Kidney (tissue), 14 donors: ENCODE results near the gene INAFM2. TPM values are rescaled to one million over a fixed set of nuclear protein-coding genes. Genes with fewer than 3 reads are reported as not detected.

ENCODE experiments used
- DNase-seq, 5 donors: peaks; one replicate each; pipeline ENCODE4 v3.0.0-alpha.2; 2013 to 2020
- FAIRE-seq: peaks from 2 replicates; lab custom pipeline; 2012; peaks lifted over from hg19 to GRCh38; lab: Jason Lieb, UNC
- H3K27ac ChIP-seq, 2 donors: one replicate each; pipeline ENCODE4 v1.7.0; 2013; ENCODE audit warnings: low read depth in 2 of 2, low read length in 2 of 2, inconsistent platforms in 1 of 2
- H3K27me3 ChIP-seq: one replicate; pipeline ENCODE4 v1.7.1; 2013; ENCODE audit warnings: low read length, inconsistent platforms; ENCODE audit not compliant: control insufficient read depth, insufficient read depth
- H3K36me3 ChIP-seq, 3 donors: one replicate each; pipeline versions ENCODE4 v1.7.0 to v1.7.1; 2013; ENCODE audit warnings: low read length in 3 of 3, control low read depth in 1 of 3, inconsistent platforms in 1 of 3; ENCODE audit not compliant: insufficient read depth in 3 of 3, control insufficient read depth in 2 of 3
- H3K4me1 ChIP-seq, 3 donors: one replicate each; pipeline versions ENCODE4 v1.7.0 to v1.7.1; 2013; ENCODE audit warnings: low read length in 3 of 3, inconsistent platforms in 1 of 3, low read depth in 1 of 3; ENCODE audit not compliant: control insufficient read depth in 2 of 3, insufficient read depth in 2 of 3
- H3K4me3 ChIP-seq, 3 donors: one replicate each; pipeline versions ENCODE4 v1.7.0 to v1.8.1; 2013; ENCODE audit warnings: low read length in 3 of 3, control low read depth in 1 of 3, inconsistent platforms in 1 of 3
- H3K9ac ChIP-seq, 3 donors: one replicate each; pipeline versions ENCODE4 v1.7.0 to v1.7.1; 2013; ENCODE audit warnings: low read length in 3 of 3, control low read depth in 1 of 3, inconsistent platforms in 1 of 3
- H3K9me3 ChIP-seq, 3 donors: one replicate each; pipeline versions ENCODE4 v1.7.0 to v1.7.1; 2013; ENCODE audit warnings: low read length in 3 of 3, control low read depth in 1 of 3, inconsistent platforms in 1 of 3; ENCODE audit not compliant: control insufficient read depth in 2 of 3, insufficient read depth in 1 of 3
- intact Hi-C: fragments of 100-400 bp; cut with DNase I; formaldehyde crosslinking; loops from one replicate; pipeline ENCODE4 v1.11.1; 2022
- polyA plus RNA-seq: library from polyadenylated mRNA; stranded (reverse); fragments of 350-450 nt; fragmentation: Illumina TruSeq; extraction: RNeasy Lipid Tissue Mini Kit (QIAGEN cat#74804); gene quantifications from one replicate; pipeline ENCODE4 v1.2.3, GENCODE V29; 2014; ENCODE audit warnings: low read depth, low replicate concordance; ENCODE audit not compliant: insufficient read depth
- total RNA-seq: library from RNA; stranded (reverse); fragmentation: NEBNext Ultra II Directional; extraction: Animal tissue kit (Norgen Biotek cat#: 25700); gene quantifications from one replicate; pipeline ENCODE4 v1.2.1, GENCODE V29; 2021
- TF ChIP-seq, protein P1 (sequence below): IDR thresholded peaks from 3 replicates; pipeline ENCODE4 v1.5.1; 2012; ENCODE audit warnings: mild to moderate bottlenecking, moderate library complexity, borderline replicate concordance; ENCODE audit not compliant: insufficient read depth; ENCODE audit errors: extremely low read depth
- donor health status: control.
- donor health status: control.
- donor health status: control.
- donor health status: control.
- donor health status: control.
- donor health status: DM: yes; HTN: yes; CAD: no.
- donor health status: Normal renal cell carcinoma (clear cell type).

Gene INAFM2
- total and polyA plus RNA-seq, 2 donors from 2014 or later = 14.7 to 21.6 TPM

DNA sequence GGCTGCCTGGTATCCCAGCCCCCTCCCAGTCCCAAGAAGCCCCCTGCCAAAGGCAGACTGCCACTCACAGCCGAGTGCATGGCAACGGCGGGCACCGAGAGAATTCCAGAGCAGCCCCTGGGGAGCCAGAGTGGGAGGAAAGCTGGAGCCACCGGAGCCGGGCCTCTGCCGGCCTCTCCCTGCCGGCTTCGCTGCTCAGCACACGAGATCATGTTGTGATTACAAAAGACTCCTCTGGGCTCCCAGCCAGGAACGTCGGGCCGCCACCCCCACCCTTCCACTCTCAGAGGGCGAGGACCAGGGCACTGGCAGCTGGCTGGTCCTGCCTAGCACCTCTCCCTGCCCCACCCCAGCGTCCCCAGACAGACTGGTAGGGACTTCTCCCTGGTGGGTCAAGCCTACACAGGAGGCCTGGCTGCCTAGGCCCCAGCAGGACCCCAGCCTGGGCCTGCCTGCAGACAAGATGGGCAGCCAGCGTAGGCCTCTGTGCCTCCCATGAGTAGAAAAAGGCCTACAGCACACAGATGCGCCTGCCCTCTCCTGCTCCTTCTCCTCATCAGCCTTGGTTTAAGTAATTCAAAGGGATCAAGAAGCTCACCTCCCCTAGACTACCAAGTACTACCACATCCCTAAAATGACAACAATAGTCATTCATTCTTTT is 17.4 kb downstream of the INAFM2 start, which contains the start of gene CCDC9B:
Gene CCDC9B (minus strand): TSS at position 200 of the 661 bp plus-strand sequence. CDS start 120 bp downstream, at position 80.
- Histone ChIP-seq H3K4me3 (peak within 1 kb of the TSS in 2 of 3 donors; percentile 28 to 43), H3K36me3 (no peaks in the 10 kb centered on the region), H3K4me1 (peaks cover 0 to 33% (median 18%) of the 10 kb centered on the region in 3 donors), H3K9ac (peak within 1 kb of the TSS in 2 of 3 donors; percentile 61 to 77), H3K27me3 (no peaks in the 10 kb centered on the region), H3K9me3 (no peaks in the 10 kb centered on the region), H3K27ac (peak within 1 kb of the TSS; percentile 89 to 96)
- FAIRE-seq (no peak), DNase-seq (peak; percentile 86 to 97 (median 90))
- TF ChIP-seq, protein P1, sequence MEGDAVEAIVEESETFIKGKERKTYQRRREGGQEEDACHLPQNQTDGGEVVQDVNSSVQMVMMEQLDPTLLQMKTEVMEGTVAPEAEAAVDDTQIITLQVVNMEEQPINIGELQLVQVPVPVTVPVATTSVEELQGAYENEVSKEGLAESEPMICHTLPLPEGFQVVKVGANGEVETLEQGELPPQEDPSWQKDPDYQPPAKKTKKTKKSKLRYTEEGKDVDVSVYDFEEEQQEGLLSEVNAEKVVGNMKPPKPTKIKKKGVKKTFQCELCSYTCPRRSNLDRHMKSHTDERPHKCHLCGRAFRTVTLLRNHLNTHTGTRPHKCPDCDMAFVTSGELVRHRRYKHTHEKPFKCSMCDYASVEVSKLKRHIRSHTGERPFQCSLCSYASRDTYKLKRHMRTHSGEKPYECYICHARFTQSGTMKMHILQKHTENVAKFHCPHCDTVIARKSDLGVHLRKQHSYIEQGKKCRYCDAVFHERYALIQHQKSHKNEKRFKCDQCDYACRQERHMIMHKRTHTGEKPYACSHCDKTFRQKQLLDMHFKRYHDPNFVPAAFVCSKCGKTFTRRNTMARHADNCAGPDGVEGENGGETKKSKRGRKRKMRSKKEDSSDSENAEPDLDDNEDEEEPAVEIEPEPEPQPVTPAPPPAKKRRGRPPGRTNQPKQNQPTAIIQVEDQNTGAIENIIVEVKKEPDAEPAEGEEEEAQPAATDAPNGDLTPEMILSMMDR = no peak
- intact Hi-C loops = no loop called here

DNA sequence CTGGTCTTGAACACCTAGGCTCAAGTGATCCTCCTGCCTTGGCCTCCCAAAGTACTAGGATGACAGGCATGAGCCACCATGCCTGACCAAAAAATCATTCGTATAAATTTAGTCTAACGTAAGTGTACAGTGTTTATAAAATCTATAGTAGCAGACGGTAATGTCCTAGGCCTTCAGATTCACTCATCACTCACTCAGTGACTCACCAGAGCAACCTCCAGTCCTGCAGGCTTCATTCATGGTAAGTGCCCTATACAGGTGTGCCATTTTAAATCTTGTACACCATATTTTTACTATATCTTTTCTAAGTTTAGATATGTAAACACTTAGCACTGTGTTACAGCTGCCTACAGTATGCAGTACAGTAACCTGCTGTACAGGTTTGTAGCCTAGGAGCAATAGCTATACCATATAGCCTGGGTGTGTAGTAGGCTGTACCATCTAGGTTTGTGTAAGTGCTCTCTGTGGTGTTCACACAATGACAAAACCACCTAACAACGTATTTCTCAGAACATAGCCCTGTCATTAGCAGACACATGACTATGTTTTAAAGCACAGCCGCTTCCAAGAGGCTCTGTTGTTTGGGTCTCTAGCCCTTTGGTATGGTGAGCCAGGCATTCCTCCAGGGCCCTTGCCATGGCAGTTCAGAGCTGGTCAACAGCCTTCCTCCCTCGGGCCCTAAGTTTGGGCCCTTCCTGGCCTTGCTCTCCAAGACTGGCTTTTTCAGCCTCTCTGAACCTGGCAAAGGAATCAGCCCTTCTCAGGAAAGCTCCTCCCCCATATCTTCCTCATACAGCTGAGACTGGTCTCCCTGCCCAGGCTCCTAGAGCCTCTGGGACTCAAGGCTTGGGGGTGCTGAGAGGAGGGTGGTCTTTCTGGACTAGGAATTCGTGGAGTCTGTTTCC is 19.2 kb downstream of the INAFM2 start:
- peaks cover 0 to 33% (median 18%) of the 10 kb centered on the region in 3 donors for H3K4me1 ChIP-seq
- no peaks in the 10 kb centered on the region for H3K27me3 ChIP-seq
- no peaks in the 10 kb centered on the region for H3K36me3 ChIP-seq
- no peak overlapping the region for H3K4me3 ChIP-seq
- H3K9ac ChIP-seq = peak overlapping the region in 1 of 3 donors; percentile 12
- DNase-seq (peak in 1 of 5 donors; percentile 30), FAIRE-seq (no peak)
- intact Hi-C loops = no loop called here
- TF ChIP-seq, protein P1 = no peak
- H3K27ac ChIP-seq = no peak overlapping the region
- no peaks in the 10 kb centered on the region for H3K9me3 ChIP-seq

DNA sequence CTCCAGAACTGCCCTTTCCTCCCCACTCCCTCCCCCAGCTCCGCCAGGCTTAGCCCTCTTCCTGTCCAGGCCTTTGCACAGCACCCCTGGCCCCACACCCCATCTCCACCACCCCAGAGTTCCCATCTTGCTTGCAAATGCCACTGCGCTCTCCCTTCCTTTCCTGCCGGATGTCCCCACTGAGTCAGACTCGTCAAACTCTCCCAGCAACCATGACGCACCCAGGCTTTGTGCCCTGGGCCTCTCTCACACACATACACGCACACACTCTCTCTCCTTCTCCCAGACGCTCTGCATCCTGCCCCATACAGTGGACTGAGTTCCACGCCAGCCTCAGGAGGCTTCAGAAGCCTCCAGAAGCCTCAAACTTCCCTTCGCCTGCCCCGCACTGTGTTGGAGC is 20.0 kb downstream of the INAFM2 start:
- H3K9ac ChIP-seq = no peak overlapping the region
- H3K27ac ChIP-seq = no peak overlapping the region
- no peak for FAIRE-seq
- no peak overlapping the region for H3K4me3 ChIP-seq
- peak in 1 of 5 donors; percentile 68 for DNase-seq
- TF ChIP-seq, protein P1 = no peak
- no peaks in the 10 kb centered on the region for H3K36me3 ChIP-seq
- H3K9me3 ChIP-seq = no peaks in the 10 kb centered on the region
- intact Hi-C loops = no loop called here
- H3K27me3 ChIP-seq = no peaks in the 10 kb centered on the region
- H3K4me1 ChIP-seq = peaks cover 0 to 29% (median 14%) of the 10 kb centered on the region in 3 donors
